K562 (cell line): Measurements from ENCODE around the gene ANXA4. TPM values are rescaled to one million over a fixed set of nuclear protein-coding genes. Genes with fewer than 3 reads are reported as not detected.

Experiments used
- BRF1 ChIP-seq: IDR thresholded peaks from 3 replicates; pipeline ENCODE4 v1.6.1; 2011; ENCODE audit warnings: borderline replicate concordance, mild to moderate bottlenecking; ENCODE audit not compliant: insufficient read length; ENCODE audit errors: extremely low read depth
- CBX1 ChIP-seq: sonication (generic); IDR thresholded peaks from 2 replicates; pipeline ENCODE4 v1.6.1; 2016; ENCODE audit warnings: antibody characterized with exemption, low read depth, mild to moderate bottlenecking
- CCNT2 ChIP-seq: IDR thresholded peaks from 2 replicates; pipeline ENCODE4 v1.6.1; 2011; ENCODE audit warnings: borderline replicate concordance, low read depth, mild to moderate bottlenecking, moderate library complexity, mixed read lengths, low read length; ENCODE audit not compliant: insufficient read length; ENCODE audit errors: extremely low read depth
- FOXP1 ChIP-seq: sonication (generic); formaldehyde crosslinking; IDR thresholded peaks from 2 replicates; pipeline ENCODE4 v1.8.0; 2022; ENCODE audit warnings: mild to moderate bottlenecking, missing genetic modification reagents
- HCFC1 ChIP-seq: IDR thresholded peaks from 2 replicates; pipeline ENCODE4 v1.6.1; 2012; ENCODE audit warnings: low read depth, low read length, improper control_type of control experiment
- MEF2D ChIP-seq: conservative IDR thresholded peaks from 2 replicates; pipeline ENCODE4 v1.6.1; 2016; ENCODE audit warnings: low read depth, missing genetic modification characterization, missing compliant biosample characterization
- MEIS2 ChIP-seq: fragments of 450-650 bp; IDR thresholded peaks from 2 replicates; pipeline ENCODE4 v1.6.1; 2014; ENCODE audit warnings: mild to moderate bottlenecking; ENCODE audit not compliant: partially characterized antibody
- MTA1 ChIP-seq: fragments of 450-650 bp; IDR thresholded peaks from 2 replicates; pipeline ENCODE4 v1.6.1; 2017; ENCODE audit warnings: borderline replicate concordance
- NFE2L1 ChIP-seq: fragments of 450-650 bp; IDR thresholded peaks from 2 replicates; pipeline ENCODE4 v1.6.1; 2016; ENCODE audit warnings: missing genetic modification characterization, low read depth, mild to moderate bottlenecking, missing compliant biosample characterization, moderate library complexity, borderline replicate concordance
- PTBP1 ChIP-seq: fragments of 200-400 bp; formaldehyde crosslinking; IDR thresholded peaks from 2 replicates; pipeline ENCODE4 v1.6.1; 2017; ENCODE audit warnings: low read depth, low read length
- PYGO2 ChIP-seq: fragments of 450-650 bp; IDR thresholded peaks from 2 replicates; pipeline ENCODE4 v1.6.1; 2016; ENCODE audit warnings: mild to moderate bottlenecking, missing genetic modification characterization, moderate library complexity, missing compliant biosample characterization
- RBBP5 ChIP-seq: fragments of 200-600 bp; sonication (generic); IDR thresholded peaks from 2 replicates; pipeline ENCODE4 v1.6.1; 2012; ENCODE audit warnings: borderline replicate concordance, mild to moderate bottlenecking, low read length, control low read depth, inconsistent platforms; ENCODE audit not compliant: insufficient read depth, poor library complexity, severe bottlenecking
- RBM15 ChIP-seq: fragments of 200-400 bp; formaldehyde crosslinking; IDR thresholded peaks from 2 replicates; pipeline ENCODE4 v1.6.1; 2018; ENCODE audit warnings: mild to moderate bottlenecking, low read length, moderate library complexity; ENCODE audit not compliant: insufficient read depth
- RCOR1 ChIP-seq, 2 experiments: IDR thresholded peaks; 2 replicates each; pipeline ENCODE4 v1.6.1; 2012; ENCODE audit warnings: low read depth in 2 of 2, low read length in 2 of 2, borderline replicate concordance in 1 of 2, improper control_type of control experiment in 1 of 2
- U2AF1 ChIP-seq: fragments of 200-400 bp; formaldehyde crosslinking; optimal IDR thresholded peaks from 2 replicates; pipeline ENCODE3; 2017; ENCODE audit warnings: mild to moderate bottlenecking, low read depth, low read length, moderate library complexity
- ZNF143 ChIP-seq: sonication (generic); formaldehyde crosslinking; IDR thresholded peaks from 2 replicates; pipeline ENCODE4 v1.9.0; 2022; ENCODE audit warnings: mild to moderate bottlenecking, missing genetic modification reagents
- polyA plus RNA-seq, 8 experiments: library from polyadenylated mRNA; depleted of rRNA in 4 of 8; stranded (reverse) in 5 of 8; unstranded in 3 of 8; fragments of >200 nt; fragmentation: Nextera tagmentation in 2 of 8; fragmentation: Illumina TruSeq in 1 of 8; extraction: Ambion mirVana in 2 of 8; extraction: Trizol in 1 of 8; gene quantifications; 2 replicates each; pipeline versions ENCODE4 v1.2.1 to v1.2.3, GENCODE V29; 2011 to 2014; ENCODE audit warnings: inconsistent platforms in 1 of 8, missing spikeins in 1 of 8
- total RNA-seq, 7 experiments: library from RNA; depleted of rRNA in 6 of 7; stranded (reverse); fragments of >200 nt in 6 of 7; fragmentation: Illumina TruSeq in 2 of 7; extraction: Trizol in 2 of 7; gene quantifications; 2 replicates each; pipeline versions ENCODE4 v1.2.1 to v1.2.3, GENCODE V29; 2011 to 2021; ENCODE audit warnings: low replicate concordance in 1 of 7
- TF ChIP-seq, protein P1 (sequence below): fragments of 450-650 bp; IDR thresholded peaks from 2 replicates; pipeline ENCODE4 v1.6.1; 2016; ENCODE audit warnings: mild to moderate bottlenecking
- TF ChIP-seq, protein P2 (sequence below): sonication (generic); formaldehyde crosslinking; IDR thresholded peaks from 2 replicates; pipeline ENCODE4 v1.8.0; 2022; ENCODE audit warnings: mild to moderate bottlenecking, missing genetic modification reagents
- TF ChIP-seq, protein P3 (sequence below): sonication (generic); formaldehyde crosslinking; IDR thresholded peaks from 2 replicates; pipeline ENCODE4 v1.8.0; 2022; ENCODE audit warnings: mild to moderate bottlenecking, missing genetic modification reagents

The ANXA4 gene
- total and polyA plus RNA-seq, 9 of the 15 experiments (the other 6 are each of a cell fraction or from before 2014, with no cell fraction given), result 3.4 to 13.6 (median 11.6) TPM

DNA sequence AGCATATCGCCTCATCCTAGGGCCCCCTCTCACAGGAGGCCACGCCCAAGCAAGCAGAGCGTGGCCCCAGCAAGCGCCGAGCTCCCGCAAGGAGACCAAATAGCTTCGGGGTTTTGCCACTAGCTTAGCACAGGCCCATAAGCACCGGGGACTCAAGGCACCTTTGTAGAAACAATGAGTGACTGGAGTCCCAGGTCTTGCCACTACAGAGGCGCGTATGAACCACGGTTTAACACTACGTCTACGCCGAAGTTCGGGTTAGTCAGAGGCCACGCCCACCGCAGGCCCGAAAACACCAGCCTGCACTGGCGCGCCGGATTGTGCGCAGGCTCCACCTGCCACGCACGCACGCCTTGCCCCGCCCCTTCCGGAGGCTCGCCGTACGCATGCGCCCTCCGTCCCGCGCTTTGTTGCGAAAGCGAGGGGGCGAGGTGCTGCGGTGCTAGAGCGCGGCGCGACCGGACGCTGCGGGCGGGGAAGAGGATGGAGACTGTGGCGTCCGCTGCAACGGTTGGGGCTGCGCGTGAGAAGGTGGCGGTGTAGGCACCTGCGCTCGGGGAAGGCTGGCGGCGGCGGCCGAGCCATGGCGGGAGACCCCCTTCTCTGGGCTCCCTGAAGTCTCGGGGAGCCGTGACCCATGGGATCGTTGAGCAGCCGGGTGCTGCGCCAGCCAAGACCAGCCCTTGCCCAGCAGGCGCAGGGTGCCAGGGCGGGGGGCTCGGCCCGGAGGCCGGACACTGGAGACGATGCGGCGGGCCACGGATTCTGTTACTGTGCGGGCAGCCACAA lies 87.5 kb downstream of the ANXA4 start, which contains the start of gene GMCL1 (continued):
- TF ChIP-seq NFE2L1 (tag), result no peak
- TF ChIP-seq CBX1, result 0 out of 2 replicates have a peak, but pooled peaks have one; percentile 46
- no peak for TF ChIP-seq MEF2D (tag)
- peak; percentile 8 for TF ChIP-seq CCNT2
- TF ChIP-seq RBBP5, result peak; percentile 92
- TF ChIP-seq MEIS2, result peak; percentile 96
- no peak for TF ChIP-seq PTBP1
- TF ChIP-seq, protein P1, sequence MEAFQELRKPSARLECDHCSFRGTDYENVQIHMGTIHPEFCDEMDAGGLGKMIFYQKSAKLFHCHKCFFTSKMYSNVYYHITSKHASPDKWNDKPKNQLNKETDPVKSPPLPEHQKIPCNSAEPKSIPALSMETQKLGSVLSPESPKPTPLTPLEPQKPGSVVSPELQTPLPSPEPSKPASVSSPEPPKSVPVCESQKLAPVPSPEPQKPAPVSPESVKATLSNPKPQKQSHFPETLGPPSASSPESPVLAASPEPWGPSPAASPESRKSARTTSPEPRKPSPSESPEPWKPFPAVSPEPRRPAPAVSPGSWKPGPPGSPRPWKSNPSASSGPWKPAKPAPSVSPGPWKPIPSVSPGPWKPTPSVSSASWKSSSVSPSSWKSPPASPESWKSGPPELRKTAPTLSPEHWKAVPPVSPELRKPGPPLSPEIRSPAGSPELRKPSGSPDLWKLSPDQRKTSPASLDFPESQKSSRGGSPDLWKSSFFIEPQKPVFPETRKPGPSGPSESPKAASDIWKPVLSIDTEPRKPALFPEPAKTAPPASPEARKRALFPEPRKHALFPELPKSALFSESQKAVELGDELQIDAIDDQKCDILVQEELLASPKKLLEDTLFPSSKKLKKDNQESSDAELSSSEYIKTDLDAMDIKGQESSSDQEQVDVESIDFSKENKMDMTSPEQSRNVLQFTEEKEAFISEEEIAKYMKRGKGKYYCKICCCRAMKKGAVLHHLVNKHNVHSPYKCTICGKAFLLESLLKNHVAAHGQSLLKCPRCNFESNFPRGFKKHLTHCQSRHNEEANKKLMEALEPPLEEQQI, result no peak
- TF ChIP-seq, protein P2, sequence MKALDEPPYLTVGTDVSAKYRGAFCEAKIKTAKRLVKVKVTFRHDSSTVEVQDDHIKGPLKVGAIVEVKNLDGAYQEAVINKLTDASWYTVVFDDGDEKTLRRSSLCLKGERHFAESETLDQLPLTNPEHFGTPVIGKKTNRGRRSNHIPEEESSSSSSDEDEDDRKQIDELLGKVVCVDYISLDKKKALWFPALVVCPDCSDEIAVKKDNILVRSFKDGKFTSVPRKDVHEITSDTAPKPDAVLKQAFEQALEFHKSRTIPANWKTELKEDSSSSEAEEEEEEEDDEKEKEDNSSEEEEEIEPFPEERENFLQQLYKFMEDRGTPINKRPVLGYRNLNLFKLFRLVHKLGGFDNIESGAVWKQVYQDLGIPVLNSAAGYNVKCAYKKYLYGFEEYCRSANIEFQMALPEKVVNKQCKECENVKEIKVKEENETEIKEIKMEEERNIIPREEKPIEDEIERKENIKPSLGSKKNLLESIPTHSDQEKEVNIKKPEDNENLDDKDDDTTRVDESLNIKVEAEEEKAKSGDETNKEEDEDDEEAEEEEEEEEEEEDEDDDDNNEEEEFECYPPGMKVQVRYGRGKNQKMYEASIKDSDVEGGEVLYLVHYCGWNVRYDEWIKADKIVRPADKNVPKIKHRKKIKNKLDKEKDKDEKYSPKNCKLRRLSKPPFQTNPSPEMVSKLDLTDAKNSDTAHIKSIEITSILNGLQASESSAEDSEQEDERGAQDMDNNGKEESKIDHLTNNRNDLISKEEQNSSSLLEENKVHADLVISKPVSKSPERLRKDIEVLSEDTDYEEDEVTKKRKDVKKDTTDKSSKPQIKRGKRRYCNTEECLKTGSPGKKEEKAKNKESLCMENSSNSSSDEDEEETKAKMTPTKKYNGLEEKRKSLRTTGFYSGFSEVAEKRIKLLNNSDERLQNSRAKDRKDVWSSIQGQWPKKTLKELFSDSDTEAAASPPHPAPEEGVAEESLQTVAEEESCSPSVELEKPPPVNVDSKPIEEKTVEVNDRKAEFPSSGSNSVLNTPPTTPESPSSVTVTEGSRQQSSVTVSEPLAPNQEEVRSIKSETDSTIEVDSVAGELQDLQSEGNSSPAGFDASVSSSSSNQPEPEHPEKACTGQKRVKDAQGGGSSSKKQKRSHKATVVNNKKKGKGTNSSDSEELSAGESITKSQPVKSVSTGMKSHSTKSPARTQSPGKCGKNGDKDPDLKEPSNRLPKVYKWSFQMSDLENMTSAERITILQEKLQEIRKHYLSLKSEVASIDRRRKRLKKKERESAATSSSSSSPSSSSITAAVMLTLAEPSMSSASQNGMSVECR (CRISPR knock-in tag), result peak; percentile 89
- TF ChIP-seq FOXP1 (CRISPR knock-in tag), result peak; percentile 86
- TF ChIP-seq, protein P3, sequence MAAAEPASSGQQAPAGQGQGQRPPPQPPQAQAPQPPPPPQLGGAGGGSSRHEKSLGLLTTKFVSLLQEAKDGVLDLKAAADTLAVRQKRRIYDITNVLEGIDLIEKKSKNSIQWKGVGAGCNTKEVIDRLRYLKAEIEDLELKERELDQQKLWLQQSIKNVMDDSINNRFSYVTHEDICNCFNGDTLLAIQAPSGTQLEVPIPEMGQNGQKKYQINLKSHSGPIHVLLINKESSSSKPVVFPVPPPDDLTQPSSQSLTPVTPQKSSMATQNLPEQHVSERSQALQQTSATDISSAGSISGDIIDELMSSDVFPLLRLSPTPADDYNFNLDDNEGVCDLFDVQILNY (CRISPR knock-in tag), result peak; percentile 89; the same call in 1 of the 2 replicates
- no peak for TF ChIP-seq PYGO2
- TF ChIP-seq HCFC1, result peak; percentile 73
- TF ChIP-seq BRF1, result no peak
- TF ChIP-seq RCOR1 (IDR thresholded peaks at IDR 0.05; ENCODE audit: borderline replicate concordance in 1 of 2, low read depth in 2 of 2, low read length in 2 of 2), result peak in 1 of 2 experiments; percentile 59; a peak in 3 of 4 replicates
- TF ChIP-seq RBM15, result no peak
- peak; percentile 94 for TF ChIP-seq MTA1
- no peak for TF ChIP-seq ZNF143 (CRISPR knock-in tag)
- no peak for TF ChIP-seq U2AF1
